A673 (cell line): ENCODE measurements around the gene PRDM16. TPM values are rescaled to one million over a fixed set of nuclear protein-coding genes. Genes with fewer than 3 reads are reported as not detected.

Experiments used
- BruUV-seq: library from RNA; stranded (reverse); fragments of 400-500 nt; replicated peaks from 2 replicates; lab custom pipeline; 2021; lab: Mats Ljungman, UMichigan
- CTCF ChIA-PET: fragments of 300-600 bp; sonication (Branson Sonifier 250); formaldehyde crosslinking; loops from one replicate; lab custom pipeline; 2022; ENCODE audit warnings: antibody characterized with exemption; lab: Charles Lee
- POLR2A ChIA-PET: fragments of 300-600 bp; sonication (Branson Sonifier 250); formaldehyde crosslinking; loops from one replicate; lab custom pipeline; 2022; ENCODE audit warnings: antibody characterized with exemption; ENCODE audit not compliant: low non-redundant PET; lab: Charles Lee
- DNase-seq: peaks from one replicate; pipeline ENCODE4 v3.0.0-alpha.2; 2015; ENCODE audit warnings: low spot score
- H3K27ac ChIP-seq: fragments of 200-600 bp; sonication (generic); 2 replicates; pipeline ENCODE4 v1.5.1; 2016; ENCODE audit warnings: mixed run types, low read depth, mild to moderate bottlenecking, mixed read lengths, antibody characterized with exemption, low read length; ENCODE audit not compliant: poor library complexity, severe bottlenecking
- H3K27me3 ChIP-seq: fragments of 200-600 bp; sonication (generic); replicated peaks from 2 replicates; pipeline ENCODE4 v1.6.1; 2017; ENCODE audit warnings: mixed run types, low read depth, mild to moderate bottlenecking, mixed read lengths, antibody characterized with exemption, low read length; ENCODE audit not compliant: insufficient read depth, poor library complexity
- H3K36me3 ChIP-seq: fragments of 200-600 bp; sonication (generic); 2 replicates; pipeline ENCODE4 v1.6.1; 2016; ENCODE audit warnings: mixed run types, mild to moderate bottlenecking, mixed read lengths, antibody characterized with exemption, low read length; ENCODE audit not compliant: insufficient read depth, poor library complexity, severe bottlenecking
- H3K4me1 ChIP-seq: fragments of 200-600 bp; sonication (generic); 2 replicates; pipeline ENCODE4 v1.6.1; 2017; ENCODE audit warnings: mixed run types, mild to moderate bottlenecking, mixed read lengths, antibody characterized with exemption, low read length; ENCODE audit not compliant: insufficient read depth, poor library complexity, severe bottlenecking
- H3K4me3 ChIP-seq: fragments of 200-600 bp; sonication (generic); 2 replicates; pipeline ENCODE4 v1.5.1; 2016; ENCODE audit warnings: low read depth, mixed run types, mild to moderate bottlenecking, mixed read lengths, low read length; ENCODE audit not compliant: poor library complexity, severe bottlenecking
- H3K9me3 ChIP-seq: fragments of 200-600 bp; sonication (generic); 2 replicates; pipeline ENCODE4 v1.6.1; 2016; ENCODE audit warnings: mixed run types, low read depth, mild to moderate bottlenecking, mixed read lengths, antibody characterized with exemption, low read length; ENCODE audit not compliant: poor library complexity, severe bottlenecking
- CTCF ChIP-seq: fragments of 300-800, 200-600 bp; sonication (generic); conservative IDR thresholded peaks from 2 replicates; pipeline ENCODE4 v1.5.1; 2017; ENCODE audit warnings: low read depth, mild to moderate bottlenecking, antibody characterized with exemption, low read length, moderate library complexity, mixed read lengths
- EZH2 ChIP-seq: fragments of 200-600 bp; sonication (generic); IDR thresholded peaks from 2 replicates; pipeline ENCODE4 v1.6.1; 2017; ENCODE audit warnings: borderline replicate concordance, low read depth, mild to moderate bottlenecking, mixed read lengths, antibody characterized with exemption, low read length; ENCODE audit not compliant: poor library complexity, severe bottlenecking
- intact Hi-C: fragments of 100-400 bp; cut with micrococcal nuclease; formaldehyde crosslinking; loops from one replicate; pipeline ENCODE4 v1.10.0; 2022; ENCODE audit not compliant: unreplicated experiment
- total RNA-seq: library from RNA; stranded (reverse); gene quantifications from 2 replicates; pipeline ENCODE4 v1.2.3, GENCODE V29; 2021

The PRDM16 gene
- total RNA-seq, 1 experiment from 2014 or later: 0.49 TPM

GRCh38 chr1:3250624-3251023, 181.6 kb downstream of the PRDM16 start:
- Histone ChIP-seq H3K4me3 (no peak overlapping the region), H3K9me3 (no peaks in the 10 kb centered on the region), H3K4me1 (no peaks in the 10 kb centered on the region), H3K27me3 (no peaks in the 10 kb centered on the region), H3K27ac (no peak overlapping the region), H3K36me3 (no peaks in the 10 kb centered on the region)
- TF ChIP-seq EZH2 (no peak), CTCF (no peak)
- ChIA-PET CTCF (no interaction called here), POLR2A (no interaction called here)
- no TSS peak for BruUV-seq
- DNase-seq: no peak
- intact Hi-C loops: no loop called here

DNA sequence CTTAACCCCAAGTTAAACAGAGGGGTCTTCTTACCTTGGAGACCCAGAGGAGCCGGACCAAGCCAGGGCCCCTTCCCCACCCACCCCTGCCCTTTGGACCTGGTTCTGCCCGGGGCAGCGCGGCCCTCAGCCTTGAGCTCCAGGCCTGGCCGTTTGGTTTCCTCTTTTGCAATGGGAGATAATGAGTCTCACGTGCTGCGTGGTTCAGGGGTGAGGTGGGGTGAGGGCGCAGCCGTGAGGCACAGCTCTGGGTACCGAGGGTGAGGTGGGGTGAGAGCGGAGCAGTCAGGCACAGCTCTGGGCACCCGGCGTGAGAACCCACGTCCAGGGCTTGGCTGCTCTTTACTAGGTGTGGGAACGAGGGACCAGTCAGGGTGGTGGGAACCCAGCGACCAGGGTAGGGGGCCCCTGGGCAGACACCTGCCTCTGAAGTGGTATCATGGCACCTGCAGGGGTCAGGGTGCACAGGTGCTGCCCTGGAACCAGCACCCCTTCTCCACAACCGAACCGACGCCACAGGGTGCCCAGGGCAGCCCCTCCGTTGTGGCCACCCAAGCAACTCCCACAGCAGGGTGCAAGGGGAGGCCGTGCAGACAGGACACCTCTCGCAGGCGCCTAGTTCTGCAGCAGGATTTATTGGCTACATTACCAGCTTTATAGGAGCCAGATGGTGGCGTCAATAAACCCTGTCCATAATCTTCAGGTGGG, 182.2 kb downstream of the PRDM16 start:
- no peak overlapping the region for H3K27ac ChIP-seq
- no peaks in the 10 kb centered on the region for H3K9me3 ChIP-seq
- intact Hi-C loops: no loop called here
- ChIA-PET CTCF (no interaction called here), POLR2A (no interaction called here)
- DNase-seq: no peak
- H3K36me3 ChIP-seq: no peaks in the 10 kb centered on the region
- no TSS peak for BruUV-seq
- H3K4me3 ChIP-seq: no peak overlapping the region
- H3K4me1 ChIP-seq: no peaks in the 10 kb centered on the region
- H3K27me3 ChIP-seq: no peaks in the 10 kb centered on the region
- TF ChIP-seq EZH2 (no peak), CTCF (no peak)

GRCh38 chr1:3251807-3252428, 182.9 kb downstream of the PRDM16 start:
- H3K9me3 ChIP-seq: no peaks in the 10 kb centered on the region
- no peak overlapping the region for H3K4me3 ChIP-seq
- no peaks in the 10 kb centered on the region for H3K27me3 ChIP-seq
- intact Hi-C loops: no loop called here
- no peak overlapping the region for H3K27ac ChIP-seq
- POLR2A ChIA-PET: no interaction called here
- no peaks in the 10 kb centered on the region for H3K36me3 ChIP-seq
- DNase-seq: no peak
- CTCF ChIA-PET: no interaction called here
- no peaks in the 10 kb centered on the region for H3K4me1 ChIP-seq
- TF ChIP-seq EZH2 (no peak), CTCF (no peak)
- BruUV-seq: no TSS peak
